RKO (cell line): ENCODE results near the gene PRKX.
"Not testable (repeated sequence)": the region's sequence is repeated elsewhere in the genome, so short reads cannot be mapped to it uniquely, and the experiment has no call there.

Experiments
- DNase-seq: peaks from one replicate; pipeline ENCODE4 v3.0.0-alpha.2; 2016; ENCODE audit warnings: low spot score

The PRKX gene

GRCh38 chrX:3653111-3653510 lies 60.3 kb downstream of the PRKX start:
- DNase-seq: no peak

- DNase-seq: peak; percentile 56
These were observed 62.2 kb downstream of the PRKX start for GRCh38 chrX:3651277-3651676.

GRCh38 chrX:3648084-3648483 lies 65.4 kb downstream of the PRKX start:
- DNase-seq: no peak

- peak; percentile 8 for DNase-seq
These were observed 73.4 kb downstream of the PRKX start for GRCh38 chrX:3639858-3640631.

GRCh38 chrX:3639236-3639635 lies 74.2 kb downstream of the PRKX start:
- no peak for DNase-seq

GRCh38 chrX:3638280-3638873 lies 75.1 kb downstream of the PRKX start:
- DNase-seq: peak; percentile 42

GRCh38 chrX:3636803-3637202 lies 76.6 kb downstream of the PRKX start:
- DNase-seq: no peak

- no peak for DNase-seq
These were observed 82.3 kb downstream of the PRKX start for GRCh38 chrX:3631196-3631595.

- no peak for DNase-seq
These were observed 85.9 kb downstream of the PRKX start for GRCh38 chrX:3627594-3627993.

- DNase-seq: no peak
These were observed 92.0 kb downstream of the PRKX start for GRCh38 chrX:3621414-3621813.

- not testable (repeated sequence) for DNase-seq
These were observed 101.7 kb downstream of the PRKX start for GRCh38 chrX:3611744-3612143.

GRCh38 chrX:3609810-3610209 lies 103.6 kb downstream of the PRKX start:
- DNase-seq: peak; percentile 25

- no peak for DNase-seq
These were observed 110.3 kb downstream of the PRKX start for GRCh38 chrX:3603026-3603661.

- no peak for DNase-seq
These were observed 113.5 kb downstream of the PRKX start for GRCh38 chrX:3599802-3600430.

GRCh38 chrX:3598709-3599108 lies 114.7 kb downstream of the PRKX start:
- no peak for DNase-seq

GRCh38 chrX:3598046-3598605 lies 115.3 kb downstream of the PRKX start:
- DNase-seq: no peak

GRCh38 chrX:3592184-3592583 lies 121.3 kb downstream of the PRKX start:
- DNase-seq: no peak

GRCh38 chrX:3589474-3589873 lies 124.0 kb downstream of the PRKX start:
- no peak for DNase-seq

GRCh38 chrX:3585719-3586118 lies 127.7 kb downstream of the PRKX start:
- DNase-seq: no peak

- no peak for DNase-seq
These were observed 128.9 kb downstream of the PRKX start for GRCh38 chrX:3584415-3584996.

GRCh38 chrX:3582451-3582850 lies 131.0 kb downstream of the PRKX start:
- DNase-seq: no peak

- DNase-seq: no peak
These were observed 131.8 kb downstream of the PRKX start for GRCh38 chrX:3581609-3582108.
